Measurements from ENCODE around the gene EPHA4.

The EPHA4 gene

GRCh38 chr2:221431477-221431876 is 140.6 kb downstream of the EPHA4 start:
- Histone ChIP-seq H3K27me3 (ENCODE audit: low read depth, low read length) (no peaks in the 10 kb centered on the region), H2AFZ (ENCODE audit: low read depth, low read length) (no peak overlapping the region), H3K4me3 (ENCODE audit: low read length) (no peak overlapping the region), H3K36me3 (replicated peaks; ENCODE audit: low read depth, low read length) (no peaks in the 10 kb centered on the region), H3K9me3 (ENCODE audit: insufficient read depth, low read length) (no peaks in the 10 kb centered on the region), H3K27ac (ENCODE audit: low read length) (no peak overlapping the region), H3K4me2 (ENCODE audit: low read length) (no peak overlapping the region), H3K4me1 (ENCODE audit: low read length) (peaks cover 10% of the 10 kb centered on the region), H3K9ac (ENCODE audit: low read length) (no peak overlapping the region), H4K20me1 (ENCODE audit: insufficient read depth, low read length) (no peaks in the 10 kb centered on the region), H3K79me2 (ENCODE audit: low read length) (no peaks in the 10 kb centered on the region)
- no peak for TF ChIP-seq EZH2phosphoT487 (IDR thresholded peaks at IDR 0.05; ENCODE audit: low read depth)
- no peak for TF ChIP-seq CTCF (IDR thresholded peaks at IDR 0.05; ENCODE audit: low read depth, low read length)

DNA sequence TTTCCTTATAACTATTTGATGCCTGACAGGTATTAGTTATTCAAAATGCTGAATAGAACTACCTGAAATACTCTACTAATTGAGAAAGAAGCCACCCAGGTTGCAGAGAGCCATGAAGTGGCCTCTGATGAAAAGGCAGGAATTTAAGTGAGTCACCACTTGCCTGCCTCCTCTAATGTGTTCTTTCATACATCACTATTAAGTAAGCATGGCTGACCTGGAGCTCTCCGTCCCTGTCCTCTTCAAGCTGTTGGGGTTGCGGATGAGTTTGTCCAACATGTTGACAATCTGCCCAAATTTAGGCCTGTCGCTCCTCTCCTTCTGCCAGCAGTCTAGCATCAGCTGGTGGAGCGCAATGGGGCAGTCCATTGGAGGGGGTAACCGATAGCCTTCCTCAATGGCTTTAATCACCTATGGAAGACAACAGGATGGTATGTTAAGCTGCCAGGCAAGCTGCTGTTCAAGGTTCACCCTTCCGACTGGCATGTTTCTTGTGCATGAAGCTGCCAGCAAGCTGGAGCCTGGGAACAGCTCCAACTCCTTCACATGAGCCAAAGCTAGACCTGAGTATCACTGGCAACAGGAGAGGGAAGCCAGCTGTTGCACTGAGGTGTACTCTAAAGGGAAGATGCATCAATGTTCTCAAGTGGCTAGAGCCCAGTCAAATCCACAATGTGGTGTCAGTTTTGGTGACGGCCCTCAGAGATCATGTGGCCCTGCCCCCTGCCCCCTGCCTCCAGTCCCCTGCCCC is 142.2 kb downstream of the EPHA4 start:
- Histone ChIP-seq H3K4me2 (ENCODE audit: low read length) (no peak overlapping the region), H3K4me3 (ENCODE audit: low read length) (no peak overlapping the region), H3K79me2 (ENCODE audit: low read length) (no peaks in the 10 kb centered on the region), H3K27me3 (ENCODE audit: low read depth, low read length) (no peaks in the 10 kb centered on the region), H3K9ac (ENCODE audit: low read length) (no peak overlapping the region), H3K36me3 (replicated peaks; ENCODE audit: low read depth, low read length) (no peaks in the 10 kb centered on the region), H3K27ac (ENCODE audit: low read length) (no peak overlapping the region), H4K20me1 (ENCODE audit: insufficient read depth, low read length) (no peaks in the 10 kb centered on the region), H3K4me1 (ENCODE audit: low read length) (peaks cover 26% of the 10 kb centered on the region), H2AFZ (ENCODE audit: low read depth, low read length) (no peak overlapping the region), H3K9me3 (ENCODE audit: insufficient read depth, low read length) (no peaks in the 10 kb centered on the region)
- no peak for TF ChIP-seq CTCF (IDR thresholded peaks at IDR 0.05; ENCODE audit: low read depth, low read length)
- no peak for TF ChIP-seq EZH2phosphoT487 (IDR thresholded peaks at IDR 0.05; ENCODE audit: low read depth)

GRCh38 chr2:221428896-221429295 is 143.2 kb downstream of the EPHA4 start:
- no peak for TF ChIP-seq EZH2phosphoT487 (IDR thresholded peaks at IDR 0.05; ENCODE audit: low read depth)
- no peak for TF ChIP-seq CTCF (IDR thresholded peaks at IDR 0.05; ENCODE audit: low read depth, low read length)
- Histone ChIP-seq H2AFZ (ENCODE audit: low read depth, low read length) (no peak overlapping the region), H3K4me3 (ENCODE audit: low read length) (no peak overlapping the region), H4K20me1 (ENCODE audit: insufficient read depth, low read length) (no peaks in the 10 kb centered on the region), H3K79me2 (ENCODE audit: low read length) (no peaks in the 10 kb centered on the region), H3K4me2 (ENCODE audit: low read length) (no peak overlapping the region), H3K9ac (ENCODE audit: low read length) (no peak overlapping the region), H3K27ac (ENCODE audit: low read length) (no peak overlapping the region), H3K4me1 (ENCODE audit: low read length) (peaks cover 32% of the 10 kb centered on the region), H3K36me3 (replicated peaks; ENCODE audit: low read depth, low read length) (no peaks in the 10 kb centered on the region), H3K9me3 (ENCODE audit: insufficient read depth, low read length) (no peaks in the 10 kb centered on the region), H3K27me3 (ENCODE audit: low read depth, low read length) (no peaks in the 10 kb centered on the region)

GRCh38 chr2:221426929-221427328 is 145.2 kb downstream of the EPHA4 start:
- no peaks in the 10 kb centered on the region for H3K9me3 ChIP-seq (ENCODE audit: insufficient read depth, low read length)
- no peak overlapping the region for H3K4me3 ChIP-seq (ENCODE audit: low read length)
- no peak overlapping the region for H3K4me2 ChIP-seq (ENCODE audit: low read length)
- no peaks in the 10 kb centered on the region for H4K20me1 ChIP-seq (ENCODE audit: insufficient read depth, low read length)
- H2AFZ ChIP-seq (ENCODE audit: low read depth, low read length) = no peak overlapping the region
- TF ChIP-seq EZH2phosphoT487 (IDR thresholded peaks at IDR 0.05; ENCODE audit: low read depth) (no peak), CTCF (IDR thresholded peaks at IDR 0.05; ENCODE audit: low read depth, low read length) (no peak)
- H3K79me2 ChIP-seq (ENCODE audit: low read length) = no peaks in the 10 kb centered on the region
- no peaks in the 10 kb centered on the region for H3K27me3 ChIP-seq (ENCODE audit: low read depth, low read length)
- no peak overlapping the region for H3K9ac ChIP-seq (ENCODE audit: low read length)
- H3K36me3 ChIP-seq (replicated peaks; ENCODE audit: low read depth, low read length) = no peaks in the 10 kb centered on the region
- H3K27ac ChIP-seq (ENCODE audit: low read length) = no peak overlapping the region
- H3K4me1 ChIP-seq (ENCODE audit: low read length) = peaks cover 32% of the 10 kb centered on the region
